HCT116 (cell line): ENCODE measurements around the gene ANKRD13C. TPM values are rescaled to one million over a fixed set of nuclear protein-coding genes. Genes with fewer than 3 reads are reported as not detected.

Experiments used
- ATAC-seq: fragments of 200-7000 bp; cut with Tn5 transposase; 2 replicates; pipeline ENCODE4 v1.9.1; 2020; ENCODE audit warnings: mild to moderate bottlenecking, moderate library complexity
- BruUV-seq: library from RNA; stranded (reverse); fragments of 400-500 nt; replicated peaks from 2 replicates; lab custom pipeline; 2021; lab: Mats Ljungman, UMichigan
- CTCF ChIA-PET: fragments of 300-600 bp; sonication (Branson Sonifier 250); formaldehyde crosslinking; loops from one replicate; lab custom pipeline; 2021; ENCODE audit warnings: antibody characterized with exemption; lab: Charles Lee
- POLR2A ChIA-PET: fragments of 300-600, 350-600 bp; sonication (Branson Sonifier 250); formaldehyde crosslinking; loops from one replicate; lab custom pipeline; 2021; ENCODE audit warnings: antibody characterized with exemption; lab: Charles Lee
- RAD21 ChIA-PET, 2 experiments: fragments of 300-600 bp; sonication (Branson Sonifier 250); formaldehyde crosslinking; loops; one replicate each; lab custom pipeline; 2023; ENCODE audit warnings: low total read pairs in 2 of 2; ENCODE audit not compliant: uncharacterized antibody in 2 of 2, unreplicated experiment in 2 of 2, low non-redundant PET in 1 of 2; lab: Charles Lee
- DNase-seq: peaks from one replicate; pipeline ENCODE4 v3.0.0-alpha.2; 2010; ENCODE audit warnings: low read depth, low spot score
- H2AFZ ChIP-seq: fragments of 200-600 bp; shearing (Covaris generic), sonication (generic); 2 replicates; pipeline ENCODE4 v1.6.1; 2017; ENCODE audit warnings: low read depth, mixed run types, mixed read lengths, antibody characterized with exemption, low read length; ENCODE audit not compliant: poor library complexity, severe bottlenecking
- H3K27ac ChIP-seq: 2 replicates; pipeline ENCODE4 v1.5.1; 2012; ENCODE audit warnings: low read depth, low read length
- H3K27me3 ChIP-seq: fragments of 200-600 bp; sonication (generic); 2 replicates; pipeline ENCODE4 v1.6.1; 2016; ENCODE audit warnings: mixed run types, low read length, mixed read lengths; ENCODE audit not compliant: insufficient read depth
- H3K36me3 ChIP-seq, 2 experiments: fragments of 200-500 bp in 1 of 2; fragments of 200-600 bp in 1 of 2; sonication (Bioruptor generic) in 1 of 2; sonication (generic) in 1 of 2; 2 replicates each; pipeline versions ENCODE4 v1.5.1 to v1.6.1; 2014 to 2016; ENCODE audit warnings: low read length in 2 of 2, inconsistent platforms in 1 of 2, mixed read lengths in 1 of 2, mixed run types in 1 of 2; ENCODE audit not compliant: insufficient read depth in 2 of 2, control insufficient read depth in 1 of 2
- H3K4me1 ChIP-seq, 2 experiments: fragments of 200-600 bp in 1 of 2; sonication (generic) in 1 of 2; 2 replicates each; pipeline versions ENCODE4 v1.5.1 to v1.6.1; 2012 to 2017; ENCODE audit warnings: low read length in 2 of 2, inconsistent platforms in 1 of 2, mild to moderate bottlenecking in 1 of 2, mixed read lengths in 1 of 2, mixed run types in 1 of 2, moderate library complexity in 1 of 2; ENCODE audit not compliant: insufficient read depth in 2 of 2, control insufficient read depth in 1 of 2
- H3K4me2 ChIP-seq: fragments of 200-600 bp; sonication (generic); 2 replicates; pipeline ENCODE4 v1.6.1; 2017; ENCODE audit warnings: mixed run types, low read length, mixed read lengths
- H3K4me3 ChIP-seq, 2 experiments: fragments of 200-600 bp in 1 of 2; sonication (generic) in 1 of 2; replicated peaks in 1 of 2; 2 replicates each; pipeline ENCODE4 v1.5.1; 2011 to 2016; ENCODE audit warnings: low read length in 2 of 2, control low read depth in 1 of 2, low read depth in 1 of 2, mild to moderate bottlenecking in 1 of 2, mixed read lengths in 1 of 2, mixed run types in 1 of 2
- H3K79me2 ChIP-seq: fragments of 200-600 bp; sonication (generic); 2 replicates; pipeline ENCODE4 v1.6.1; 2017; ENCODE audit warnings: mild to moderate bottlenecking, mixed run types, low read length, moderate library complexity, mixed read lengths; ENCODE audit not compliant: insufficient read depth
- H3K9ac ChIP-seq: fragments of 200-600 bp; sonication (generic); 2 replicates; pipeline ENCODE4 v1.6.1; 2016; ENCODE audit warnings: low read length, mixed read lengths
- H3K9me2 ChIP-seq: fragments of 200-600 bp; sonication (generic), shearing (Covaris generic); 2 replicates; pipeline ENCODE4 v1.6.1; 2017; ENCODE audit warnings: mixed run types, mild to moderate bottlenecking, moderate library complexity; ENCODE audit not compliant: insufficient read depth
- H3K9me3 ChIP-seq, 2 experiments: fragments of 200-500 bp in 1 of 2; fragments of 200-600 bp in 1 of 2; sonication (Bioruptor generic) in 1 of 2; sonication (generic) in 1 of 2; 2 replicates each; pipeline ENCODE4 v1.6.1; 2014 to 2017; ENCODE audit warnings: low read length in 2 of 2, mixed read lengths in 2 of 2, inconsistent platforms in 1 of 2, low read depth in 1 of 2, mild to moderate bottlenecking in 1 of 2, mixed run types in 1 of 2, moderate library complexity in 1 of 2; ENCODE audit not compliant: control insufficient read depth in 1 of 2, insufficient read depth in 1 of 2
- H4K20me1 ChIP-seq: fragments of 200-600 bp; sonication (generic), shearing (Covaris generic); 2 replicates; pipeline ENCODE4 v1.6.1; 2017; ENCODE audit warnings: mixed run types, mild to moderate bottlenecking, moderate library complexity; ENCODE audit not compliant: insufficient read depth
- CBX3 ChIP-seq: IDR thresholded peaks from 2 replicates; pipeline ENCODE4 v1.6.1; 2012; ENCODE audit warnings: low read depth
- EZH2 ChIP-seq: fragments of 200-600 bp; sonication (generic); IDR thresholded peaks from 2 replicates; pipeline ENCODE4 v1.6.1; 2017; ENCODE audit warnings: antibody characterized with exemption, mixed run types
- FOSL1 ChIP-seq: IDR thresholded peaks from 2 replicates; pipeline ENCODE4 v1.6.1; 2012; ENCODE audit warnings: low read depth
- JUND ChIP-seq: IDR thresholded peaks from 2 replicates; pipeline ENCODE4 v1.6.1; 2012
- MAX ChIP-seq: IDR thresholded peaks from 2 replicates; pipeline ENCODE4 v1.6.1; 2012
- POLR2A ChIP-seq: IDR thresholded peaks from 2 replicates; pipeline ENCODE4 v1.7.0; 2011; ENCODE audit warnings: borderline replicate concordance; ENCODE audit not compliant: insufficient read depth, insufficient read length; ENCODE audit errors: extremely low read depth
- POLR2AphosphoS5 ChIP-seq: IDR thresholded peaks from 2 replicates; pipeline ENCODE4 v1.6.1; 2011; ENCODE audit warnings: mild to moderate bottlenecking, low read depth, low read length, moderate library complexity
- REST ChIP-seq: IDR thresholded peaks from 2 replicates; pipeline ENCODE4 v1.6.1; 2012; ENCODE audit warnings: low read depth
- SP1 ChIP-seq: IDR thresholded peaks from 2 replicates; pipeline ENCODE4 v1.6.1; 2012; ENCODE audit warnings: low read depth
- ZFX ChIP-seq: fragments of 450-650 bp; IDR thresholded peaks from 2 replicates; pipeline ENCODE4 v1.6.1; 2017
- intact Hi-C: fragments of 100-400 bp; cut with micrococcal nuclease; formaldehyde crosslinking; loops from 2 replicates; pipeline ENCODE4 v1.10.0; 2022
- total RNA-seq: library from RNA; stranded (reverse); gene quantifications from one replicate; pipeline ENCODE4 v1.2.1, GENCODE V29; 2021; ENCODE audit not compliant: unreplicated experiment
- TF ChIP-seq, protein P1 (sequence below): IDR thresholded peaks from 2 replicates; pipeline ENCODE4 v1.6.1; 2012

ANKRD13C gene
- total RNA-seq, 1 experiment from 2014 or later: 21.1 TPM

GRCh38 chr1:70247122-70247521, 107.4 kb downstream of the ANKRD13C start:
- H3K4me3 ChIP-seq: no peak overlapping the region
- RAD21 ChIA-PET: no interaction called here
- H2AFZ ChIP-seq: no peak overlapping the region
- CTCF ChIA-PET: no interaction called here
- H3K9me3 ChIP-seq: no peaks in the 10 kb centered on the region
- H3K4me1 ChIP-seq: no peaks in the 10 kb centered on the region
- H3K9me2 ChIP-seq: no peaks in the 10 kb centered on the region
- H3K9ac ChIP-seq: no peak overlapping the region
- peaks cover 5% of the 10 kb centered on the region; the same call in 1 of the 2 replicates for H4K20me1 ChIP-seq
- DNase-seq: no peak
- intact Hi-C loops: no loop called here
- TF ChIP-seq SP1: no peak
- TF ChIP-seq EZH2: no peak
- TF ChIP-seq CBX3: no peak
- no peak for TF ChIP-seq REST
- TF ChIP-seq POLR2A: no peak
- no peak for TF ChIP-seq FOSL1
- TF ChIP-seq, protein P1, sequence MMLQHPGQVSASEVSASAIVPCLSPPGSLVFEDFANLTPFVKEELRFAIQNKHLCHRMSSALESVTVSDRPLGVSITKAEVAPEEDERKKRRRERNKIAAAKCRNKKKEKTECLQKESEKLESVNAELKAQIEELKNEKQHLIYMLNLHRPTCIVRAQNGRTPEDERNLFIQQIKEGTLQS: no peak
- no peak for TF ChIP-seq ZFX
- no peak for TF ChIP-seq POLR2AphosphoS5
- TF ChIP-seq JUND: no peak
- TF ChIP-seq MAX: no peak
- TF ChIP-seq, all 23 proteins: peak for 0
- Histone ChIP-seq H3K27me3 (no peaks in the 10 kb centered on the region), H3K79me2 (peaks cover 32% of the 10 kb centered on the region), H3K4me2 (no peak overlapping the region), H3K27ac (no peak overlapping the region), H3K36me3 (peaks cover 82 to 94% of the 10 kb centered on the region in 2 experiments)
- POLR2A ChIA-PET: no interaction called here
- ATAC-seq: no peak
- BruUV-seq: no TSS peak
